CD4-positive, alpha-beta memory T cell (primary cell): ENCODE data around the gene NR1D1. TPM values are rescaled to one million over a fixed set of nuclear protein-coding genes. Genes with fewer than 3 reads are reported as not detected.

Experiments
- CTCF ChIA-PET: fragments of 350-600 bp; sonication (Branson Sonifier 250); formaldehyde crosslinking; loops from one replicate; lab custom pipeline; 2021; ENCODE audit warnings: inconsistent platforms; ENCODE audit not compliant: partially characterized antibody; lab: Charles Lee
- POLR2A ChIA-PET: fragments of 350-600 bp; sonication (Branson Sonifier 250); formaldehyde crosslinking; loops from one replicate; lab custom pipeline; 2021; ENCODE audit not compliant: partially characterized antibody; lab: Charles Lee
- DNase-seq, 5 donors: peaks; one replicate each; pipeline versions ENCODE4 v3.0.0 to v3.0.0-alpha.2; 2020 to 2022; ENCODE audit warnings: mixed read lengths in 1 of 5
- H3K27ac ChIP-seq: one replicate; pipeline ENCODE4 v1.7.0; 2013; ENCODE audit warnings: low read depth, low read length
- H3K27me3 ChIP-seq: 2 replicates; pipeline ENCODE4 v1.7.0; 2013; ENCODE audit warnings: mild to moderate bottlenecking, low read length, moderate library complexity; ENCODE audit not compliant: insufficient read depth
- H3K36me3 ChIP-seq: 2 replicates; pipeline ENCODE4 v1.7.0; 2013; ENCODE audit warnings: mild to moderate bottlenecking, low read length, moderate library complexity; ENCODE audit not compliant: insufficient read depth
- H3K4me1 ChIP-seq: 2 replicates; pipeline ENCODE4 v1.7.0; 2013; ENCODE audit warnings: mild to moderate bottlenecking, low read length, moderate library complexity; ENCODE audit not compliant: insufficient read depth
- H3K4me3 ChIP-seq, 2 donors: one replicate each; pipeline ENCODE4 v1.7.0; 2013; ENCODE audit warnings: low read length in 2 of 2, mild to moderate bottlenecking in 1 of 2
- H3K9me3 ChIP-seq, 2 donors: one replicate each; pipeline ENCODE4 v1.7.0; 2013; ENCODE audit warnings: low read length in 2 of 2, control low read depth in 1 of 2; ENCODE audit not compliant: control insufficient read depth in 1 of 2
- H3K27ac Mint-ChIP-seq, 7 donors: one replicate each; pipeline ENCODE4 v1.8.0; 2020 to 2021; ENCODE audit warnings: mixed read lengths in 7 of 7, mild to moderate bottlenecking in 6 of 7, inconsistent platforms in 3 of 7, moderate library complexity in 3 of 7
- H3K27me3 Mint-ChIP-seq, 2 donors: one replicate each; pipeline ENCODE4 v1.8.0; 2020 to 2021; ENCODE audit warnings: mixed read lengths in 2 of 2
- H3K36me3 Mint-ChIP-seq, 2 donors: one replicate each; pipeline ENCODE4 v1.8.0; 2020 to 2021; ENCODE audit warnings: mixed read lengths in 2 of 2, inconsistent platforms in 1 of 2, mild to moderate bottlenecking in 1 of 2
- H3K4me1 Mint-ChIP-seq, 4 donors: one replicate each; pipeline ENCODE4 v1.8.0; 2020 to 2021; ENCODE audit warnings: mixed read lengths in 4 of 4, mild to moderate bottlenecking in 1 of 4
- H3K4me3 Mint-ChIP-seq, 8 donors: one replicate each; pipeline ENCODE4 v1.8.0; 2020 to 2021; ENCODE audit warnings: mixed read lengths in 8 of 8, mild to moderate bottlenecking in 7 of 8, moderate library complexity in 6 of 8, inconsistent platforms in 3 of 8
- H3K9me3 Mint-ChIP-seq, 8 donors: one replicate each; pipeline ENCODE4 v1.8.0; 2020 to 2021; ENCODE audit warnings: mixed read lengths in 8 of 8, mild to moderate bottlenecking in 5 of 8, inconsistent platforms in 3 of 8, moderate library complexity in 1 of 8
- intact Hi-C: fragments of 100-400 bp; cut with micrococcal nuclease; formaldehyde crosslinking; loops from one replicate; pipeline ENCODE4 v1.15.1; 2023
- polyA plus RNA-seq, 2 donors: library from polyadenylated mRNA; unstranded; fragments of 300-500 nt; fragmentation: Illumina TruSeq; gene quantifications; one replicate each; pipeline ENCODE4 v1.2.3, GENCODE V29; 2021
- total RNA-seq, 2 experiments: library from RNA; stranded (reverse); gene quantifications; one replicate each; pipeline ENCODE4 v1.2.3, GENCODE V29; 2021

Gene NR1D1
- total and polyA plus RNA-seq, 4 experiments from 2014 or later: 5.7 to 15.1 (median 13.6) TPM

DNA sequence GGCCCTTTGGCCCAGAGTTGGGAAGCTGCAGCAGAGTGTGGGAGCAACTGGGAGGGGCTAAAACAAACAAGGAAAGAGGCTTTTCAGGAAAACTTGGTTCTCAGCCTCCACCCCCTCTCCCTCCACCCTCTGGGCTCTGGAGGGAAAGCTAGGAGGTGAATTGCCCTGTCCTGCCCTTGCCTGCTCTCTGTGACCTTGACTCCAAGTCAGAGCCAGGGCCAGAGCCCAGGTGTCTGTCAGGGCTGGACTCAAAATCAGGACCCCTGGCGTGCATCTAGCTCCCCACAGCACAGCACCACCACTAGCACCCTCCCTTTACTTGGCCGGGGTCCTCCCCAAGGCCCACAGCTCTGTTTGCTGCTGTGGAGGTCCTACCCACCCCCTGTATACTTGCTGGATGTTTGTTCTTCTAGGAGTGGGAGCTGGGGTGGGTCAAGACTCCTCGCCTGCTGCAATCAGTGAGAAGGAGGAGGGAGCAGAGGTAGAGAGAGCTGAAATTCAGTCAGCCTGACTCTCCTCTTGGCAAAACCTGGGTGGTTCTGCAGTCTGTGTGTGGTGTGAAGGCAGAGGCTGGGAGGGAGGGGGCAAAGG is 2.8 kb upstream of the NR1D1 start:
- Histone ChIP-seq H3K4me1 (peaks cover 90% of the 10 kb centered on the region), H3K36me3 (no peaks in the 10 kb centered on the region), H3K27ac (peak overlapping the region; percentile 44), H3K27me3 (no peaks in the 10 kb centered on the region), H3K4me3 (no peak overlapping the region), H3K9me3 (no peaks in the 10 kb centered on the region)
- POLR2A ChIA-PET: interaction anchor here (0.5 to 16.2 kb wide), 8 partner anchors 8 to 1349 kb away, joined by 3 to 494 read pairs (median 4); partner anchors contain the start of genes CASC3 and THRA
- Mint-ChIP-seq H3K27ac (peak overlapping the region; percentile 59 to 100 (median 92)), H3K4me3 (peak overlapping the region in 7 of 8 donors; percentile 36 to 82 (median 51)), H3K4me1 (peaks cover 70 to 96% (median 82%) of the 10 kb centered on the region in 4 donors), H3K27me3 (no peaks in the 10 kb centered on the region), H3K9me3 (no peaks in the 10 kb centered on the region), H3K36me3 (peaks cover 0 to 13% of the 10 kb centered on the region in 2 donors)
- CTCF ChIA-PET: interaction anchor here (1.4 to 21.9 kb wide), 5 partner anchors 8 to 35 kb away, joined by 5 to 543 read pairs (median 5); partner anchors contain the start of gene THRA
- no peak for DNase-seq
- intact Hi-C loops: no loop called here

DNA sequence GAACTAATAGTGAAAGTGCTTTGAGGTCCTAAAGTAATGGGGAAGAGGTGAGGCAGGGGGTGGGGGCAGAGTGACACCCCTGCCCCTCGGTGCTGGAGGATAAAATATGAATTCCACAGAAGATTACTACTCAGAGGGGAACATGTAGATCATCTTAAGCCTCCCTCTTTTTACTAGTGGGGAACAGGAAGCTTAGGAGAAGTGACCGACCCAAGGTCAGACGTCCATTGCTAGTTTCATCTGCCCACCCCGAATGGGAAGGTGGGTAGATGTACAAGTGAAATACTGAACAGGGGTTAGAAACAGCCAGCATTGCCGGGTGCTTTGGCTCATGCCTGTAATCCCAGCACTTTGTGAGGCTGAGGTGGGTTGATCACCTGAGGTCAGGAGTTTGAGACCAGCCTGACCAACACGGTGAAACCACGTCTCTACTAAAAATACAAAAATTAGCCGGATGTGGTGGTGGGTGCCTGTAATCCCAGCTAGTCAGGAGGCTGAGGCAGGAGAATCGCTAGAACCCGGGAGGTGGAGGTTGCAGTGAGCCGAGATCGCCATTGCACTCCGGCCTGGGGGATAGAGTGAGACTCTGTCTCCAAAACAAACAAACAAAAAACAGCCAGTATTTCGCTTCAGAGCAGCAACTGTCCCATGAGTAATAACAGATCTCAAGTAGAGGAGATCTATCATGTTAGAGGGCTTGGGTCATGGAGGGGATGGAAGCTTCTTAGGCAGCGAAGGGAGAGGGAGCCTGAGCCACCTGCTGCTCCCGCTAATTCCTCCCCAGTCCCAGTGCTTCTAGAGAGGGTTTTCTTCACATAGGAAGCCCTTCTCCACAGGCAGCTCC is 1.2 kb upstream of the NR1D1 start:
- intact Hi-C loops: no loop called here
- peak overlapping the region; percentile 92 for H3K27ac ChIP-seq
- Mint-ChIP-seq H3K27me3 (no peaks in the 10 kb centered on the region), H3K27ac (peak overlapping the region; percentile 86 to 99 (median 94)), H3K36me3 (peaks cover 13 to 18% of the 10 kb centered on the region in 2 donors), H3K4me1 (peaks cover 65 to 96% (median 82%) of the 10 kb centered on the region in 4 donors), H3K9me3 (no peaks in the 10 kb centered on the region), H3K4me3 (peak overlapping the region; percentile 43 to 99 (median 98))
- no peak for DNase-seq
- no peaks in the 10 kb centered on the region for H3K36me3 ChIP-seq
- no peaks in the 10 kb centered on the region for H3K27me3 ChIP-seq
- peaks cover 90% of the 10 kb centered on the region for H3K4me1 ChIP-seq
- no peak overlapping the region for H3K4me3 ChIP-seq
- POLR2A ChIA-PET: interaction anchor here (0.7 to 16.2 kb wide), 11 partner anchors 10 to 641 kb away, joined by 3 to 494 read pairs (median 15); partner anchors contain the start of genes CASC3, CDK12, MED24 and MSL1
- no peaks in the 10 kb centered on the region for H3K9me3 ChIP-seq
- CTCF ChIA-PET: interaction anchor here (1.0 to 21.9 kb wide), 7 partner anchors 10 to 90 kb away, joined by 3 to 543 read pairs (median 8); partner anchors contain the start of genes MED24 and THRA

DNA sequence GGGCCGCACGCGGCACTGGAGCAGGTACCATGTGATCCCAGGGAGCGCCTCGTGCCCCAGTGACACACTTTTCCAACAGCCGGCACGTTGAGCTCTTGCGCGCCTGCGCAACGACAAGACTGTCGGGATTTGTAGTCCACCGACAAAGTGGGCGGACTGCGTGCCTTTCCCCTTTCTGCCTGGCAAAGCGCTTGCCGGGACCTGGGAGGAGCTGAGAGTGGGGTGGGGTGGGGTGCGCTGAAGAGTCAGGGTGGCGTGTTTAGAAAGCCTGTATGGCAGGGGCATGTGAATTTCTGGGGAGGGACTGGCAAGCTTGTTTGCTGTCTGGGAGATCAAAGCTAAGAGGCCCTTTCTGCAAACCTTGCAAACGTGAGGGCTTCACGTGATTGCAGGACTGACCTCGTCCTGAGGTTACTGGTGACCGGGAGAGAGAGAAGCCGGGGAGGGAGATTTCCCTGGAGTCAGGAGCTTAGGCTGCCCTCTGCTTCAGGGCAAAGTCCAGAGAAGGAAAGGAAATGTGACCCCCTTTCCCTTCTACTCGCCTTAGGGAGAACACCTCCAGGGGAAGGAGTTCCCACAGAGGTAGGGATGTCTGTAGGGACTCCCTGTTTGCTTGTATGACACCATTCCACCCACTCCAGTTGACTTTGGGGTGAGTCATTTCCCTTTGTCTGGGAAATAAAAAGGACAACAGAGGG is 429 bp upstream of the NR1D1 start:
- Histone ChIP-seq H3K27me3 (no peaks in the 10 kb centered on the region), H3K36me3 (no peaks in the 10 kb centered on the region), H3K9me3 (no peaks in the 10 kb centered on the region), H3K27ac (peak overlapping the region; percentile 92), H3K4me3 (peak overlapping the region; percentile 73 to 96), H3K4me1 (peaks cover 90% of the 10 kb centered on the region)
- ChIA-PET POLR2A (interaction anchor here (0.7 to 16.2 kb wide), 18 partner anchors 9 to 640 kb away, joined by 3 to 494 read pairs (median 6); partner anchors contain the start of genes CASC3, CDK12, MED24 and MSL1), CTCF (interaction anchor here (0.5 to 21.9 kb wide), 9 partner anchors 11 to 91 kb away, joined by 3 to 543 read pairs (median 5); partner anchors contain the start of genes MED24 and THRA)
- H3K9me3 Mint-ChIP-seq: no peaks in the 10 kb centered on the region
- H3K4me1 Mint-ChIP-seq: peaks cover 65 to 96% (median 82%) of the 10 kb centered on the region in 4 donors
- intact Hi-C loops: no loop called here
- H3K36me3 Mint-ChIP-seq: peaks cover 20 to 23% of the 10 kb centered on the region in 2 donors
- H3K4me3 Mint-ChIP-seq: peak overlapping the region; percentile 80 to 99 (median 98)
- peak; percentile 89 to 95 (median 90) for DNase-seq
- H3K27me3 Mint-ChIP-seq: no peaks in the 10 kb centered on the region
- H3K27ac Mint-ChIP-seq: peak overlapping the region; percentile 86 to 99 (median 94)

DNA sequence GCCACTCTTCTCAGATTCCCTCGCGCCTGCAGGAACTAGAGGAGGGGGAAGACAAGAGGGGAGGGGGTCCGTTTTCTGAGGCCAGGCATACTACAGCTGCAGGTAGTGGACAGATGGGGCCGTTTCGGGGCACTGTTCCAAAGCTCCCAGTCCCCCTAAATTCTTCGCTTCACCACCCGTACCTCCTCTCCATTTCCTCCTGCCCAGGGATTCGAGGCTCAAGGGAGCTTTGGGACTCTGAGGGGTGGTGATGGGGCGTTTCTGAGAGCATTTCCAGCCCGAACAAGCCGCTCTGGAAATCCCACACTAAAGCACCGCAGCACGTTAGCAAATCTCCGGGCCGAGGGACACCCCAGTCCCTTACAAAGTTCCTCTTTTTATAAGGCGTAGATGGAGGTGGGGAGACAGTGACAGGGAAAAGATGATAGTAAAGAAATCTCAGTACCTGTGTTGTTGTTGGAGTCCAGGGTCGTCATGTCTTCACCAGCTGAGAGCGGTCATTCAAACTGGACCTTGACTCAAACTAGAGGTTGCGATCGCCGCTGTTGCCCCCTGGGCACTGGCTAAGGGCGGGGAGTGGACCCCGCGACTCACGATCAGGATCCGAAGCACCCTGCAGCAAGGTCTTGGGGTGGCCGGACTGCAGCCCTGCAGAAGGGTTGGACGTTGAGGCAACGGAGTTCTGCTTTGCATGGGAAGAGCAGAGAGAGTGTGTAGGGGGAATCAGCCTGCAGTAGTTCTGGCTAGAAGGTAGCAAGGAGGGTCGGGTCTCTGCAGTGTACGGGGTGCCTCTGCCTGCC is 570 bp downstream of the NR1D1 start:
- peaks cover 90% of the 10 kb centered on the region for H3K4me1 ChIP-seq
- peak overlapping the region; percentile 92 for H3K27ac ChIP-seq
- ChIA-PET POLR2A (interaction anchor here (0.8 to 16.2 kb wide), 26 partner anchors 8 to 1588 kb away, joined by 3 to 494 read pairs (median 4); partner anchors contain the start of genes CASC3, EIF1, MED24 and MSL1), CTCF (interaction anchor here (0.5 to 21.9 kb wide), 11 partner anchors 7 to 92 kb away, joined by 3 to 543 read pairs (median 7); partner anchors contain the start of genes MED24 and THRA)
- H3K4me3 Mint-ChIP-seq: peak overlapping the region; percentile 80 to 99 (median 98)
- H3K27me3 Mint-ChIP-seq: no peaks in the 10 kb centered on the region
- intact Hi-C loops: loop anchor here (1.0 kb wide), 4 partner anchors 8 to 147 kb away; partner anchors contain the start of gene MSL1
- no peaks in the 10 kb centered on the region for H3K9me3 Mint-ChIP-seq
- H3K9me3 ChIP-seq: no peaks in the 10 kb centered on the region
- peaks cover 24 to 27% of the 10 kb centered on the region in 2 donors for H3K36me3 Mint-ChIP-seq
- H3K27me3 ChIP-seq: no peaks in the 10 kb centered on the region
- peak overlapping the region; percentile 86 to 99 (median 94) for H3K27ac Mint-ChIP-seq
- H3K4me1 Mint-ChIP-seq: peaks cover 64 to 96% (median 81%) of the 10 kb centered on the region in 4 donors
- H3K4me3 ChIP-seq: peak overlapping the region; percentile 73 to 96
- peaks cover 5% of the 10 kb centered on the region for H3K36me3 ChIP-seq
- DNase-seq: no peak

DNA sequence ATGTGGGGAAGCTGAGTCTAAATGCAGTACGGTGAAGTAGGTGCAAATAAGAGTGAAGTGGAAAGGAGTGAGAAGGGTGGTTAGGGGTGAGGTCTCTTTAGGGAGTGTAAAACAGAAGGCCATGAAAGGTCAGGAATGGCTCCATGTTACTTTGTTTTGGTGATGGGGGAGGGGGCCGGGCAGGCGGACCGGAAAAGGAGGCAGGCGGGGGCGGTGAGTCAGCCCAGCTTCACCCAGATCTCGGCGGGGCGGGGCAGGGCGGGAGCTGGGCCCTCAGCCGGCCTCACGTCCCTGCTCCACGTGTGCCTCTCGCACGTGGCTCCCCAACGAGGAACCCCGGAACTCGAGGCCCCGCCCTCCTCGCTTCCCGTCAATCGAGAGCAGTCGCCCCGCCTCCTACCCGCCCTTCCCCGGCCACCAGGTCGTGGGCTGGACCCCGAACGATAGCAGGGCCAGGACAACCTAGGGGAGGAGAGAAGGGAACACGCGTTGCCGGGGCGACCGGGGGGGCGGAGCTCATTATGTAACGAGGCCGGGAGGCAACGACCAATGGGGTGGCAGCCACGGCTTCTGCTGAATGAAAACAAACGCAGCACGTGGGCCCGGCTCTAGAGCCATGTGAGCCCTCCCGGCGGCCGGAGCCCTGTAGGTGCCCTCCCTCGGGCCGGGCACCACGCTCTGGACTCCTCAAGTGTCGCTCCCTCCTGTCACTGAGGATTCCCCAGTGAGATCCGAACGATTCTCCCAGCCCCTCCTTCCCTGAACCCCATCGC is 1.4 kb downstream of the NR1D1 start:
- Histone ChIP-seq H3K36me3 (peaks cover 12% of the 10 kb centered on the region), H3K4me1 (peaks cover 90% of the 10 kb centered on the region), H3K4me3 (peak overlapping the region; percentile 73 to 96), H3K27ac (peak overlapping the region; percentile 92), H3K9me3 (no peaks in the 10 kb centered on the region), H3K27me3 (no peaks in the 10 kb centered on the region)
- Mint-ChIP-seq H3K4me3 (peak overlapping the region; percentile 80 to 99 (median 98)), H3K27ac (peak overlapping the region; percentile 86 to 99 (median 94)), H3K27me3 (no peaks in the 10 kb centered on the region), H3K36me3 (peaks cover 29 to 30% of the 10 kb centered on the region in 2 donors), H3K9me3 (no peaks in the 10 kb centered on the region), H3K4me1 (peaks cover 61 to 95% (median 79%) of the 10 kb centered on the region in 4 donors)
- ChIA-PET POLR2A (interaction anchor here (0.7 to 16.2 kb wide), 25 partner anchors 9 to 1589 kb away, joined by 3 to 494 read pairs (median 4); partner anchors contain the start of genes CASC3, EIF1, MED24 and MSL1), CTCF (interaction anchor here (0.9 to 21.9 kb wide), 8 partner anchors 8 to 86 kb away, joined by 3 to 543 read pairs (median 8); partner anchors contain the start of genes CASC3 and THRA)
- peak; percentile 98 to 100 (median 99) for DNase-seq
- intact Hi-C loops: loop anchor here (1.0 kb wide), 4 partner anchors 9 to 146 kb away; partner anchors contain the start of gene MSL1
